IMR-90 (cell line): ENCODE data around the gene SCN10A. TPM values are rescaled to one million over a fixed set of nuclear protein-coding genes. Genes with fewer than 3 reads are reported as not detected.

ENCODE experiments used
- ATAC-seq: fragments of 200-7000 bp; cut with Tn5 transposase; 2 replicates; pipeline ENCODE4 v1.9.1; 2020; ENCODE audit warnings: low read depth, mild to moderate bottlenecking, moderate library complexity
- BruUV-seq: library from RNA; stranded (reverse); fragments of 400-500 nt; replicated peaks from 2 replicates; lab custom pipeline; 2021; lab: Mats Ljungman, UMichigan
- CTCF ChIA-PET: fragments of 300-600 bp; formaldehyde crosslinking; extraction: SDS; loops from one replicate; lab custom pipeline; 2021; ENCODE audit warnings: antibody characterized with exemption; lab: Yijun Ruan, JAX
- POLR2A ChIA-PET: fragments of 300-600 bp; sonication (Branson Sonifier 250); formaldehyde crosslinking; loops from one replicate; lab custom pipeline; 2022; ENCODE audit warnings: antibody characterized with exemption; ENCODE audit not compliant: unreplicated experiment; lab: Charles Lee
- DNase-seq: peaks from one replicate; pipeline ENCODE4 v3.0.0; 2013
- H2AFZ ChIP-seq: replicated peaks from 2 replicates; pipeline ENCODE3; 2013; ENCODE audit warnings: low read length, mild to moderate bottlenecking; ENCODE audit not compliant: poor library complexity
- H2AK5ac ChIP-seq: 2 replicates; pipeline ENCODE4 v1.6.1; 2013; ENCODE audit warnings: low read depth, low read length, inconsistent platforms
- H2AK9ac ChIP-seq: replicated peaks from 2 replicates; pipeline ENCODE3; 2013; ENCODE audit warnings: mild to moderate bottlenecking, low read depth, low read length, moderate library complexity; ENCODE audit not compliant: poor library complexity
- H2BK120ac ChIP-seq: 2 replicates; pipeline ENCODE4 v1.6.1; 2013; ENCODE audit warnings: low read depth, low read length, inconsistent platforms
- H2BK15ac ChIP-seq: 3 replicates; pipeline ENCODE4 v1.6.1; 2013; ENCODE audit warnings: low read depth, low read length, inconsistent platforms
- H2BK20ac ChIP-seq: 2 replicates; pipeline ENCODE4 v1.6.1; 2013; ENCODE audit warnings: low read depth, mild to moderate bottlenecking, inconsistent platforms, low read length, moderate library complexity
- H2BK5ac ChIP-seq: 2 replicates; pipeline ENCODE4 v1.6.1; 2013; ENCODE audit warnings: mild to moderate bottlenecking, low read depth, low read length, inconsistent platforms; ENCODE audit not compliant: poor library complexity, severe bottlenecking
- H3K14ac ChIP-seq: replicated peaks from 2 replicates; pipeline ENCODE4 v1.6.1; 2013; ENCODE audit warnings: low read depth, low read length, inconsistent platforms
- H3K18ac ChIP-seq: 2 replicates; pipeline ENCODE4 v1.6.1; 2013; ENCODE audit warnings: low read depth, low read length, control low read depth
- H3K23ac ChIP-seq: 2 replicates; pipeline ENCODE4 v1.6.1; 2013; ENCODE audit warnings: low read depth, low read length, inconsistent platforms
- H3K27ac ChIP-seq: 2 replicates; pipeline ENCODE4 v1.5.1; 2013; ENCODE audit warnings: mild to moderate bottlenecking, control low read depth, low read length; ENCODE audit not compliant: insufficient read depth
- H3K27me3 ChIP-seq: 2 replicates; pipeline ENCODE4 v1.6.1; 2013; ENCODE audit warnings: low read length; ENCODE audit not compliant: control insufficient read depth, insufficient read depth
- H3K36me3 ChIP-seq: 2 replicates; pipeline ENCODE4 v1.6.1; 2013; ENCODE audit warnings: low read length, mixed read lengths; ENCODE audit not compliant: control insufficient read depth, insufficient read depth
- H3K4ac ChIP-seq: 2 replicates; pipeline ENCODE4 v1.6.1; 2013; ENCODE audit warnings: low read depth, low read length, inconsistent platforms
- H3K4me1 ChIP-seq: 2 replicates; pipeline ENCODE4 v1.6.1; 2013; ENCODE audit warnings: low read length, mixed read lengths; ENCODE audit not compliant: control insufficient read depth, insufficient read depth
- H3K4me2 ChIP-seq: 2 replicates; pipeline ENCODE4 v1.6.1; 2013; ENCODE audit warnings: low read depth, mild to moderate bottlenecking, control low read depth, low read length, moderate library complexity
- H3K4me3 ChIP-seq: 2 replicates; pipeline ENCODE4 v1.5.1; 2013; ENCODE audit warnings: low read depth, mild to moderate bottlenecking, control low read depth, low read length, moderate library complexity; ENCODE audit not compliant: insufficient read depth
- H3K56ac ChIP-seq: 2 replicates; pipeline ENCODE4 v1.6.1; 2013; ENCODE audit warnings: low read length, inconsistent platforms; ENCODE audit not compliant: insufficient read depth; ENCODE audit errors: extremely low read depth
- H3K79me1 ChIP-seq, 2 experiments: 2 replicates each; pipeline ENCODE4 v1.6.1; 2013; ENCODE audit warnings: low read length in 2 of 2, inconsistent platforms in 1 of 2, low read depth in 1 of 2
- H3K9ac ChIP-seq: 2 replicates; pipeline ENCODE4 v1.6.1; 2013; ENCODE audit warnings: low read depth, low read length, control low read depth
- H3K9me1 ChIP-seq: 2 replicates; pipeline ENCODE4 v1.6.1; 2013; ENCODE audit warnings: low read length, inconsistent platforms; ENCODE audit not compliant: insufficient read depth
- H3K9me3 ChIP-seq: 2 replicates; pipeline ENCODE4 v1.6.1; 2013; ENCODE audit warnings: low read length; ENCODE audit not compliant: control insufficient read depth, insufficient read depth
- H4K20me1 ChIP-seq: 2 replicates; pipeline ENCODE4 v1.6.1; 2013; ENCODE audit warnings: low read length, inconsistent platforms; ENCODE audit not compliant: insufficient read depth
- H4K5ac ChIP-seq: 2 replicates; pipeline ENCODE4 v1.6.1; 2013; ENCODE audit warnings: mild to moderate bottlenecking, low read depth, low read length, control low read depth
- H4K8ac ChIP-seq, 2 experiments: 2 replicates each; pipeline ENCODE4 v1.6.1; 2013; ENCODE audit warnings: low read depth in 2 of 2, low read length in 2 of 2, control low read depth in 1 of 2, inconsistent platforms in 1 of 2
- H4K91ac ChIP-seq: 2 replicates; pipeline ENCODE4 v1.6.1; 2013; ENCODE audit warnings: low read depth, low read length, inconsistent platforms; ENCODE audit not compliant: insufficient read depth
- BHLHE40 ChIP-seq: fragments of 150-350 bp; IDR thresholded peaks from 2 replicates; pipeline ENCODE4 v1.6.1; 2016; ENCODE audit warnings: mild to moderate bottlenecking, low read depth, low read length
- CEBPB ChIP-seq: IDR thresholded peaks from 2 replicates; pipeline ENCODE4 v1.6.1; 2012; ENCODE audit warnings: low read depth, low read length, improper control_type of control experiment
- CHD1 ChIP-seq: IDR thresholded peaks from 2 replicates; pipeline ENCODE4 v1.6.1; 2012; ENCODE audit warnings: low read depth, low read length, improper control_type of control experiment
- ELK1 ChIP-seq: fragments of 150-350 bp; IDR thresholded peaks from 2 replicates; pipeline ENCODE4 v1.6.1; 2016; ENCODE audit warnings: low read depth, mild to moderate bottlenecking, low read length, moderate library complexity, borderline replicate concordance
- FOS ChIP-seq: fragments of 150-350 bp; IDR thresholded peaks from 2 replicates; pipeline ENCODE4 v1.6.1; 2016; ENCODE audit warnings: low read depth, low read length
- MAFK ChIP-seq: IDR thresholded peaks from 2 replicates; pipeline ENCODE4 v1.6.1; 2012; ENCODE audit warnings: low read depth, low read length, improper control_type of control experiment
- MAZ ChIP-seq: IDR thresholded peaks from 2 replicates; pipeline ENCODE4 v1.6.1; 2012; ENCODE audit warnings: low read depth, mild to moderate bottlenecking, low read length, improper control_type of control experiment, moderate library complexity, borderline replicate concordance
- MXI1 ChIP-seq: IDR thresholded peaks from 2 replicates; pipeline ENCODE4 v1.6.1; 2012; ENCODE audit warnings: low read depth, mild to moderate bottlenecking, low read length, moderate library complexity, borderline replicate concordance
- NFE2L2 ChIP-seq: fragments of 150-350 bp; IDR thresholded peaks from 2 replicates; pipeline ENCODE4 v1.6.1; 2016; ENCODE audit warnings: low read depth, mild to moderate bottlenecking, low read length
- POLR2A ChIP-seq: IDR thresholded peaks from 2 replicates; pipeline ENCODE4 v1.6.1; 2012; ENCODE audit warnings: mild to moderate bottlenecking, low read depth, low read length
- RAD21 ChIP-seq: IDR thresholded peaks from 2 replicates; pipeline ENCODE4 v1.6.1; 2012; ENCODE audit warnings: low read length, improper control_type of control experiment
- RCOR1 ChIP-seq: IDR thresholded peaks from 2 replicates; pipeline ENCODE4 v1.6.1; 2012; ENCODE audit warnings: mild to moderate bottlenecking, low read length, improper control_type of control experiment; ENCODE audit not compliant: insufficient replicate concordance
- RFX5 ChIP-seq: IDR thresholded peaks from 2 replicates; pipeline ENCODE4 v1.8.0; 2012; ENCODE audit warnings: low read depth, mild to moderate bottlenecking, low read length, moderate library complexity
- SMC3 ChIP-seq: fragments of 150-350 bp; IDR thresholded peaks from 2 replicates; pipeline ENCODE4 v1.6.1; 2016; ENCODE audit warnings: low read depth, mild to moderate bottlenecking, antibody characterized with exemption, low read length, moderate library complexity
- WGBS, 2 experiments: methylation state at CpG; one replicate each; pipeline versions ENCODE4 v1.1.5 to v1.1.7; 2013; ENCODE audit warnings: missing lambda C conversion rate in 2 of 2; ENCODE audit not compliant: insufficient read length in 1 of 2; ENCODE audit errors: extremely low coverage in 2 of 2; 5-methylcytosine and 5-hydroxymethylcytosine counted together
- dilution Hi-C: fragments of 300-500 bp; cut with HindIII; formaldehyde crosslinking; loops from one replicate; pipeline ENCODE4 v1.14.3; 2018; ENCODE audit warnings: low sequenced_read_pairs; ENCODE audit not compliant: unreplicated experiment
- in situ Hi-C: fragments of 300-500 bp; cut with MboI; formaldehyde crosslinking; loops from 3 replicates; pipeline ENCODE4 v1.14.3; 2019; ENCODE audit warnings: low sequenced_read_pairs, inconsistent platforms, mixed read lengths
- intact Hi-C: fragments of 100-400 bp; cut with micrococcal nuclease; formaldehyde crosslinking; loops from 2 replicates; pipeline ENCODE4 v1.10.0; 2022
- polyA plus RNA-seq, 3 experiments: library from polyadenylated mRNA; depleted of rRNA; stranded (reverse); fragments of >200 nt; gene quantifications; 2 replicates each; pipeline ENCODE4 v1.2.3, GENCODE V29; 2012; ENCODE audit warnings: low replicate concordance in 1 of 3
- total RNA-seq: library from RNA; depleted of rRNA; stranded (reverse); fragments of >200 nt; gene quantifications from 2 replicates; pipeline ENCODE4 v1.2.3, GENCODE V29; 2012
- TF ChIP-seq, protein P1 (sequence below): fragments of 150-350 bp; IDR thresholded peaks from 2 replicates; pipeline ENCODE4 v1.6.1; 2017; ENCODE audit warnings: mild to moderate bottlenecking, antibody characterized with exemption, low read length, low read depth
- TF ChIP-seq, protein P2 (sequence below): conservative IDR thresholded peaks from 2 replicates; pipeline ENCODE4 v1.5.1; 2012; ENCODE audit warnings: mild to moderate bottlenecking, low read depth, low read length, improper control_type of control experiment

Gene SCN10A
- total and polyA plus RNA-seq, 2 of the 4 experiments (the other 2 are of a cell fraction), result not detected

DNA sequence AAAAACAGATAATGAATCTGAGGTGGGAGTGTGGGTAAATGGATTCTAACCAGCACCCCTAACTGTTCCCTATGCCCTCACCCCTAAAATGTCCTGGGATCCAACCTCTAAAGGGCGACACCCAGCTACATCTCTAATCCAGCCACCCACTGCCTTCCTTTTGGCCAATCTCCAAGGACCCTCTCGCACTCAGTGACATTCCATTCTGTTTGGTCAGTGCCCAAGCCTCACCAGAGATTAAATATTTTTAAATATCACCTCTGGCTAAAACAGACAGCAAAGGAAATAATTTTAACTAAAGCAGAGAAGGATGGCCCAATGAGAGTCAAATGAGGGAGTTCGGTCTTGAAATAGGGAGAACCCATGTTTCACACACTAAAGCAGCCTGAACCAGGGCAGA is 19.9 kb upstream of the SCN10A start:
- peak overlapping the region; percentile 74 for H3K18ac ChIP-seq
- H2AFZ ChIP-seq, result peak overlapping the region; percentile 78
- H2BK20ac ChIP-seq, result peak overlapping the region; percentile 99
- BruUV-seq, result no TSS peak
- no peak for ATAC-seq
- H3K9me1 ChIP-seq, result peaks cover 28% of the 10 kb centered on the region
- H3K4me3 ChIP-seq, result no peak overlapping the region
- H2BK15ac ChIP-seq, result peak overlapping the region; percentile 64; the same call in 2 of the 3 replicates
- CTCF ChIA-PET, result interaction anchor here (1.9 kb wide), 1 partner anchor 164 kb away, joined by 9 read pairs; no protein-coding TSS in a partner anchor
- no peak for TF ChIP-seq POLR2A
- TF ChIP-seq, protein P1, sequence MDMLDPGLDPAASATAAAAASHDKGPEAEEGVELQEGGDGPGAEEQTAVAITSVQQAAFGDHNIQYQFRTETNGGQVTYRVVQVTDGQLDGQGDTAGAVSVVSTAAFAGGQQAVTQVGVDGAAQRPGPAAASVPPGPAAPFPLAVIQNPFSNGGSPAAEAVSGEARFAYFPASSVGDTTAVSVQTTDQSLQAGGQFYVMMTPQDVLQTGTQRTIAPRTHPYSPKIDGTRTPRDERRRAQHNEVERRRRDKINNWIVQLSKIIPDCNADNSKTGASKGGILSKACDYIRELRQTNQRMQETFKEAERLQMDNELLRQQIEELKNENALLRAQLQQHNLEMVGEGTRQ, result no peak
- TF ChIP-seq NFE2L2, result no peak
- TF ChIP-seq ELK1, result no peak
- TF ChIP-seq MXI1, result no peak
- TF ChIP-seq SMC3, result no peak
- TF ChIP-seq FOS, result no peak
- TF ChIP-seq RAD21, result no peak
- TF ChIP-seq RFX5, result no peak
- no peak for TF ChIP-seq MAZ
- TF ChIP-seq MAFK, result no peak
- no peak for TF ChIP-seq BHLHE40
- TF ChIP-seq CHD1, result no peak
- TF ChIP-seq, protein P2, sequence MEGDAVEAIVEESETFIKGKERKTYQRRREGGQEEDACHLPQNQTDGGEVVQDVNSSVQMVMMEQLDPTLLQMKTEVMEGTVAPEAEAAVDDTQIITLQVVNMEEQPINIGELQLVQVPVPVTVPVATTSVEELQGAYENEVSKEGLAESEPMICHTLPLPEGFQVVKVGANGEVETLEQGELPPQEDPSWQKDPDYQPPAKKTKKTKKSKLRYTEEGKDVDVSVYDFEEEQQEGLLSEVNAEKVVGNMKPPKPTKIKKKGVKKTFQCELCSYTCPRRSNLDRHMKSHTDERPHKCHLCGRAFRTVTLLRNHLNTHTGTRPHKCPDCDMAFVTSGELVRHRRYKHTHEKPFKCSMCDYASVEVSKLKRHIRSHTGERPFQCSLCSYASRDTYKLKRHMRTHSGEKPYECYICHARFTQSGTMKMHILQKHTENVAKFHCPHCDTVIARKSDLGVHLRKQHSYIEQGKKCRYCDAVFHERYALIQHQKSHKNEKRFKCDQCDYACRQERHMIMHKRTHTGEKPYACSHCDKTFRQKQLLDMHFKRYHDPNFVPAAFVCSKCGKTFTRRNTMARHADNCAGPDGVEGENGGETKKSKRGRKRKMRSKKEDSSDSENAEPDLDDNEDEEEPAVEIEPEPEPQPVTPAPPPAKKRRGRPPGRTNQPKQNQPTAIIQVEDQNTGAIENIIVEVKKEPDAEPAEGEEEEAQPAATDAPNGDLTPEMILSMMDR, result no peak
- TF ChIP-seq CEBPB, result no peak
- no peak for TF ChIP-seq RCOR1
- no peaks in the 10 kb centered on the region for H3K9me3 ChIP-seq
- no peaks in the 10 kb centered on the region for H4K20me1 ChIP-seq
- peak overlapping the region; percentile 98 for H2BK120ac ChIP-seq
- H3K14ac ChIP-seq, result peak overlapping the region; percentile 91
- dilution Hi-C loops (no loop called here), in situ Hi-C loops (loop anchor here (10.0 kb wide), 1 partner anchor 101 kb away; no protein-coding TSS in a partner anchor), intact Hi-C loops (no loop called here)
- peak overlapping the region; percentile 90 for H3K4ac ChIP-seq
- H3K27ac ChIP-seq, result peak overlapping the region; percentile 39
- H2AK9ac ChIP-seq, result peak overlapping the region; percentile 66
- no peaks in the 10 kb centered on the region for H3K79me1 ChIP-seq
- peak overlapping the region; percentile 70 for H3K23ac ChIP-seq
- H3K36me3 ChIP-seq, result no peaks in the 10 kb centered on the region
- H4K8ac ChIP-seq, result peak overlapping the region; percentile 67 to 94
- POLR2A ChIA-PET, result no interaction called here
- no peaks in the 10 kb centered on the region for H3K27me3 ChIP-seq
- no peak overlapping the region for H3K9ac ChIP-seq
- peak overlapping the region; percentile 54 for H2BK5ac ChIP-seq
- H4K5ac ChIP-seq, result peak overlapping the region; percentile 45
- no peak overlapping the region for H3K4me2 ChIP-seq
- H2AK5ac ChIP-seq, result peak overlapping the region; percentile 92
- DNase-seq, result no peak
- peak overlapping the region; percentile 93 for H4K91ac ChIP-seq
- peaks cover 23% of the 10 kb centered on the region for H3K4me1 ChIP-seq
- 0% methylated on average over 1 of the region's 3 CpGs; no CpG with 5 or more reads in 1 of the 2 experiments for WGBS, 2 experiments
- H3K56ac ChIP-seq, result peak overlapping the region; percentile 40
